PC-3 (cell line): ENCODE data around the gene NEO1. TPM values are rescaled to one million over a fixed set of nuclear protein-coding genes. Genes with fewer than 3 reads are reported as not detected.

Experiments
- ATAC-seq: fragments of 200-7000 bp; cut with Tn5 transposase; 2 replicates; pipeline ENCODE4 v1.9.1; 2020; ENCODE audit warnings: mild to moderate bottlenecking, moderate library complexity
- BruUV-seq: library from RNA; stranded (reverse); fragments of 400-500 nt; replicated peaks from 2 replicates; lab custom pipeline; 2021; lab: Mats Ljungman, UMichigan
- CTCF ChIA-PET: fragments of 300-600 bp; sonication (Branson Sonifier 250); formaldehyde crosslinking; loops from one replicate; lab custom pipeline; 2022; ENCODE audit warnings: antibody characterized with exemption; lab: Charles Lee
- POLR2A ChIA-PET: fragments of 300-600 bp; sonication (Branson Sonifier 250); formaldehyde crosslinking; loops from one replicate; lab custom pipeline; 2022; ENCODE audit warnings: antibody characterized with exemption; ENCODE audit not compliant: unreplicated experiment; lab: Charles Lee
- DNase-seq: peaks from one replicate; pipeline ENCODE4 v3.0.0-alpha.2; 2015
- H2AFZ ChIP-seq: fragments of 300-600 bp; sonication (generic); 2 replicates; pipeline ENCODE4 v1.6.0; 2016; ENCODE audit warnings: antibody characterized with exemption, low read length
- H3F3A ChIP-seq: fragments of 300-600 bp; sonication (generic); one replicate; pipeline ENCODE4 v1.6.0; 2017; ENCODE audit warnings: antibody characterized with exemption, low read length, control low read depth, mild to moderate bottlenecking; ENCODE audit not compliant: unreplicated experiment
- H3K27ac ChIP-seq: fragments of 300-600 bp; sonication (generic); 2 replicates; pipeline ENCODE4 v1.5.1; 2016; ENCODE audit warnings: mild to moderate bottlenecking, low read length
- H3K27me3 ChIP-seq: fragments of 300-600 bp; sonication (generic); 2 replicates; pipeline ENCODE4 v1.6.1; 2016; ENCODE audit warnings: low read length, mixed read lengths
- H3K36me3 ChIP-seq: fragments of 300-600 bp; sonication (generic); 2 replicates; pipeline ENCODE4 v1.6.1; 2016; ENCODE audit warnings: low read depth, mixed run types, low read length, mixed read lengths
- H3K4me1 ChIP-seq: fragments of 300-600 bp; sonication (generic); 2 replicates; pipeline ENCODE4 v1.5.1; 2016; ENCODE audit warnings: low read length; ENCODE audit not compliant: insufficient read depth
- H3K4me2 ChIP-seq: fragments of 300-600 bp; sonication (generic); 2 replicates; pipeline ENCODE4 v1.6.0; 2016; ENCODE audit warnings: low read length
- H3K4me3 ChIP-seq: fragments of 300-600 bp; sonication (generic); 2 replicates; pipeline ENCODE4 v1.5.1; 2016; ENCODE audit warnings: mild to moderate bottlenecking, low read length, mixed read lengths
- H3K79me2 ChIP-seq: fragments of 300-600 bp; sonication (generic); 2 replicates; pipeline ENCODE4 v1.6.1; 2017; ENCODE audit warnings: low read length, mixed read lengths
- H3K9ac ChIP-seq: fragments of 300-600 bp; sonication (generic); 2 replicates; pipeline ENCODE4 v1.6.0; 2016; ENCODE audit warnings: mild to moderate bottlenecking, low read length
- H3K9me2 ChIP-seq: fragments of 300-600 bp; sonication (generic); replicated peaks from 2 replicates; pipeline ENCODE4 v1.6.1; 2016; ENCODE audit warnings: mixed run types, low read length, mixed read lengths
- H3K9me3 ChIP-seq: fragments of 300-600 bp; sonication (generic); 2 replicates; pipeline ENCODE4 v1.6.1; 2016; ENCODE audit warnings: low read length, mixed read lengths
- H4K20me1 ChIP-seq: fragments of 300-600 bp; sonication (generic); 2 replicates; pipeline ENCODE4 v1.6.1; 2016; ENCODE audit warnings: low read length, mixed read lengths
- EZH2 ChIP-seq: fragments of 300-600 bp; sonication (generic); IDR thresholded peaks from one replicate; pipeline ENCODE4 v1.6.1; 2017; ENCODE audit warnings: antibody characterized with exemption, mild to moderate bottlenecking, low read length; ENCODE audit not compliant: unreplicated experiment
- EZH2phosphoT487 ChIP-seq: fragments of 300-600 bp; sonication (generic); IDR thresholded peaks from 2 replicates; pipeline ENCODE4 v1.6.1; 2018; ENCODE audit warnings: mild to moderate bottlenecking, antibody characterized with exemption, low read length, borderline replicate concordance
- intact Hi-C: fragments of 100-400 bp; cut with micrococcal nuclease; formaldehyde crosslinking; loops from 2 replicates; pipeline ENCODE4 v1.9.0; 2023
- total RNA-seq: library from RNA; depleted of rRNA; stranded (reverse); fragments of >200 nt; gene quantifications from 2 replicates; pipeline ENCODE4 v1.2.3, GENCODE V29; 2014
- TF ChIP-seq, protein P1 (sequence below): fragments of 300-600 bp; sonication (generic); conservative IDR thresholded peaks from 2 replicates; pipeline ENCODE4 v1.5.1; 2017; ENCODE audit warnings: antibody characterized with exemption, low read depth, mild to moderate bottlenecking, low read length

The NEO1 gene
- total RNA-seq, 1 experiment from 2014 or later, result 1.2 TPM

DNA sequence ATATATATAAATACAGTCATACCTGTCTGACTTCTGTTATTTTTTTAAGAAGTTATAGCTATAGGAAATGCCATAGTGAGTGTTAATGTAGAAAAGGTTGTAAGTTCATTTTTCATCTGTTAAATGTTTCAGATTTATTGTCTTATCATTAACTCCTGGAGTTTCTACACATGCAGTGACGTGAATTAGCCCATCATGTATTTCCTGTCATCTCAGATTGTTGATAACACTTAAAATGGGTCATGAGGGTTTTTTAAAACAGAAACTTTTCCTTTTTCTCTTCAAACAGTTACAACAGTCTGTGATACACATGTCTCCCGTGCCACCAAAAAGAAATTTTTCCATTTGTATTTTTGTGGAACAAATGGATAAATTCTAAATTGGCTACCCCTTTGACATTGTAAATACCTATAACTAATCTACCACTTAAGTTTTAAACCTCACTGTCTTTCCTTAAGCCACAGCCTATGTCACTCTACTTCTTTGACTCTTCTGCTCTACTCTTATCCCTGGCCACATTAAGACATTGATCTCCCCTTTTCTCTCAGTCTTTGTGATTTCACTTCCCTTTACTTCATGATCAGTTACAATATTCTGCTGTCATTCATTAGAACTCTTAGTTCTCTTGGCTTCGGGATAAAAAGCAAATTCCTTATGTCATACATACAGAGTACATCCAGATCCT lies 89.1 kb downstream of the NEO1 start:
- no TSS peak for BruUV-seq
- CTCF ChIA-PET, result no interaction called here
- no peak for DNase-seq
- intact Hi-C loops, result no loop called here
- H3K27me3 ChIP-seq, result 0 out of 2 replicates have a peak, but pooled peaks cover 2% of the 10 kb centered on the region
- H3K4me1 ChIP-seq, result no peaks in the 10 kb centered on the region
- H3F3A ChIP-seq, result no peaks in the 10 kb centered on the region
- H3K9ac ChIP-seq, result no peak overlapping the region
- no peaks in the 10 kb centered on the region for H3K9me2 ChIP-seq
- POLR2A ChIA-PET, result no interaction called here
- ATAC-seq, result no peak
- no peaks in the 10 kb centered on the region for H3K36me3 ChIP-seq
- H3K79me2 ChIP-seq, result no peaks in the 10 kb centered on the region
- H2AFZ ChIP-seq, result no peak overlapping the region
- no peak overlapping the region for H3K4me3 ChIP-seq
- TF ChIP-seq EZH2phosphoT487, result no peak
- no peak for TF ChIP-seq EZH2
- TF ChIP-seq, protein P1, sequence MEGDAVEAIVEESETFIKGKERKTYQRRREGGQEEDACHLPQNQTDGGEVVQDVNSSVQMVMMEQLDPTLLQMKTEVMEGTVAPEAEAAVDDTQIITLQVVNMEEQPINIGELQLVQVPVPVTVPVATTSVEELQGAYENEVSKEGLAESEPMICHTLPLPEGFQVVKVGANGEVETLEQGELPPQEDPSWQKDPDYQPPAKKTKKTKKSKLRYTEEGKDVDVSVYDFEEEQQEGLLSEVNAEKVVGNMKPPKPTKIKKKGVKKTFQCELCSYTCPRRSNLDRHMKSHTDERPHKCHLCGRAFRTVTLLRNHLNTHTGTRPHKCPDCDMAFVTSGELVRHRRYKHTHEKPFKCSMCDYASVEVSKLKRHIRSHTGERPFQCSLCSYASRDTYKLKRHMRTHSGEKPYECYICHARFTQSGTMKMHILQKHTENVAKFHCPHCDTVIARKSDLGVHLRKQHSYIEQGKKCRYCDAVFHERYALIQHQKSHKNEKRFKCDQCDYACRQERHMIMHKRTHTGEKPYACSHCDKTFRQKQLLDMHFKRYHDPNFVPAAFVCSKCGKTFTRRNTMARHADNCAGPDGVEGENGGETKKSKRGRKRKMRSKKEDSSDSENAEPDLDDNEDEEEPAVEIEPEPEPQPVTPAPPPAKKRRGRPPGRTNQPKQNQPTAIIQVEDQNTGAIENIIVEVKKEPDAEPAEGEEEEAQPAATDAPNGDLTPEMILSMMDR, result no peak
- no peaks in the 10 kb centered on the region for H3K9me3 ChIP-seq
- no peak overlapping the region for H3K27ac ChIP-seq
- no peaks in the 10 kb centered on the region for H4K20me1 ChIP-seq
- no peak overlapping the region for H3K4me2 ChIP-seq

DNA sequence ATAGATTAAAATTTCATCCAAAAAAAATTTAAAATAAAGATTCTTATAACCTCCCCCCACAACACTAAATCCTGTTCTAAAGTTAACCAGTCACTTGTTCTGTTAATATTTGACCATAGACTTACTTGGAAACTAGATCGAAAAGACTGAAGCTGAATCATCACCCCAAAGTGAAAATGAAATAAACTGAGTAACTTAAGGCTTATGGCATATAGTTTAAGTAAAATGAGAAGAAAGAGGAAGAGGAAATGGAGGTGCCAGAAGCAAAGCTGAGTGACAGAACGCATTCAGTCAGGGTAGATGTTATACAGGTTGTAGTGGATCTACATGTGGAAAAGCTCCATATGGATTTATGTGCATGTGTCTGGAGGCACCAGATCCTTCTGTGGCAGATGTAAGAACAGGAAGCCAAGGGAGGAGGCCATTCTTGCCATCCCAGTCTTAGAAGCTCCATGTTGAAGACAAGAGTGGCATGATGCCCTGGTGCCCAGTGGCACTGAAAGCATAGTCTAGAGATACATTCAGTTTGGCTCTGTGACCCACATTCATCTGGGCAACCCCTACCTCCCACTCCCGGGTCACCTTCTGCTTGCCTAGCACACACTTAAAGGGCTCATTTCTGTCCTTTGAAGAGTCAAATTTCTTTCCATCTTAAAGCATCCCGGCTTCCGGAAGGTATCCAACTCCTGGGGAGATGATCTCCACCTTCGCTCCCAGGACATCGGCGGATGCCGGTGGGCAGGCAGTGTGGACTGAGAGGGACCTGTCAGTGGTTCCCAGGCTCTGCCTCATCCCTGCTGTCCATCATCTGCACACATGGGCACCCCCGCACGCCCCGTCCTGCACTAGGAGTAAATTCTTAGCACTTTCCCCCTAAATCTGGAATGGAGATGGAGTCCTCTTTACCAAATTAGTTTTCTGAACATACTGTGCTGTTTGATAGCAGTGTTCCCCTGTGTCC lies 90.8 kb downstream of the NEO1 start:
- ChIA-PET POLR2A (no interaction called here), CTCF (no interaction called here)
- DNase-seq, result no peak
- TF ChIP-seq, protein P1, result no peak
- no peak for TF ChIP-seq EZH2phosphoT487
- no peak for TF ChIP-seq EZH2
- Histone ChIP-seq H4K20me1 (no peaks in the 10 kb centered on the region), H3K4me2 (no peak overlapping the region), H3K4me3 (no peak overlapping the region), H3F3A (no peaks in the 10 kb centered on the region), H3K9me2 (no peaks in the 10 kb centered on the region), H3K9ac (no peak overlapping the region), H3K4me1 (no peaks in the 10 kb centered on the region), H3K36me3 (no peaks in the 10 kb centered on the region), H3K27me3 (0 out of 2 replicates have a peak, but pooled peaks cover 2% of the 10 kb centered on the region), H3K27ac (no peak overlapping the region), H2AFZ (no peak overlapping the region), H3K79me2 (no peaks in the 10 kb centered on the region), H3K9me3 (no peaks in the 10 kb centered on the region)
- intact Hi-C loops, result no loop called here
- ATAC-seq, result no peak
- BruUV-seq, result no TSS peak
